Lower leg skin (tissue), 3 donors: ENCODE measurements around the gene GRK1.

Experiments used
- CTCF ChIP-seq, 3 donors: fragments of 450-650 bp; IDR thresholded peaks; one replicate each; pipeline ENCODE4 v1.5.1; 2016; ENCODE audit warnings: antibody characterized with exemption in 3 of 3, mild to moderate bottlenecking in 3 of 3, moderate library complexity in 2 of 3
- POLR2A ChIP-seq, 2 donors: fragments of 450-650 bp; IDR thresholded peaks; one replicate each; pipeline ENCODE4 v1.6.1; 2016 to 2017; ENCODE audit warnings: antibody characterized with exemption in 2 of 2, mild to moderate bottlenecking in 1 of 2, moderate library complexity in 1 of 2

DNA sequence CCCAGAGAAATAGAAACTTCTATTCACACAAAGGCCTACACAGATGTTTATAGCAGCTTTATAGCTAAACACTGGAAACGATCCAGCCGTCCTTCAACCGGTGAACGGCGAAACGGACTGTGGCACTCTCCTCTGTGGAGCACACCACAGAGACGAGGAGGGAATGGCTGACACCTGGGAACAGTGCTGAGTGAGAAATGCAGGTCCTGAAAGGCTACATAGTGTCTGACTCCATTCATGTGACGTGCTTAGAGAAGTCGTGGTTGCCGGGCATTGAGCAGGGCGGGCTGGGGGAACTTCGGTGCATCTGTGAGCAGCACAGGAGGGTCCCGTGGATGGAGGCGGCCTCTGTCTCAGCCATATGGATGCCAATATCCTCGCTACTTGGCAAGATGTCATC lies 3.1 kb upstream of the GRK1 start:
- TF ChIP-seq CTCF (IDR thresholded peaks at IDR 0.05) (no peak), POLR2A (IDR thresholded peaks at IDR 0.05) (no peak)
